ENCODE data around the gene GPR141.

The GPR141 gene

GRCh38 chr7:37732253-37732652 is 48.7 kb downstream of the GPR141 start:
- peak; percentile 39 to 51 for DNase-seq
- no peak for TF ChIP-seq POLR2A (IDR thresholded peaks at IDR 0.05; ENCODE audit: low read length)
- TF ChIP-seq GATA1 (IDR thresholded peaks at IDR 0.05; ENCODE audit: low read depth, low read length), result no peak

DNA sequence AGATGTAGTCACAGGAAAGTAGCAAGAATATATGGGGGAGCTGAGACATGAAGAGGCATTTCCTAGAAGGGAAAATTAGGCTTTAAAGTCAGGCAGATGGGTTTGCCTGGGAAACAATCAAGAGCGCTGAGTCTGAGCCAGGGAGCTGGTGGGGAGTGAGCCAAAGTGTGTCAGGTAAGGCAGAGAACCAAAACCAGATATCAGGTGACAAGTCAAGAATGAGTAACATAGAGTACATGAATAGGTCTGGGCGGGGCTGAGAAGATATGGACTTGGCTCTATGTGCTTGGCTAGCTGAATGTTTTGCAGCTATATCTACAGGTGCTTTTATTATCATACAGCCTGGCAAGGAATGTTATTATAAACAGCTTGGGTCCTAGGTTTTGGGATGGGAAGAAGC is 49.3 kb downstream of the GPR141 start:
- DNase-seq, result no peak
- no peak for TF ChIP-seq POLR2A (IDR thresholded peaks at IDR 0.05; ENCODE audit: low read length)
- no peak for TF ChIP-seq GATA1 (IDR thresholded peaks at IDR 0.05; ENCODE audit: low read depth, low read length)

- TF ChIP-seq POLR2A (IDR thresholded peaks at IDR 0.05; ENCODE audit: low read length) (no peak), GATA1 (IDR thresholded peaks at IDR 0.05; ENCODE audit: low read depth, low read length) (no peak)
These were observed 51.6 kb downstream of the GPR141 start for GRCh38 chr7:37735196-37735595.

DNA sequence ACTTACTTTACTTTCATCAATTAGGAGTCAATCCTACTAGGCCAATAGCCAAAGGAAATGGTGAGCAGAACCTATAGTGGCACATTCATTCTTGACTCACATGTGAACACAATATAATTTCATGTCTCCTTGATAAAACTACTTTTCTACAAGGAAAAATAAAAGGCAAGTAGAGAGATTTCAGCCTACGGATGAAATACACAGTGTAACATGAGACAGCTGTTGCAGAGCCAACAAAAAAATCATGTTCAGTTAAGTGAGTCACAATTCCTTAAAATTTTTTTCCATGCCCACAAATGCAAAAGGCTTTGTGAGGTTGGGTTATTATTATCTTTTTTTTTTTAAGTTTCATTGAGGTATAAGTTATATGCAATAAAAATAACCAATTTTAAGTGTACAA is 54.8 kb downstream of the GPR141 start:
- TF ChIP-seq GATA1 (IDR thresholded peaks at IDR 0.05; ENCODE audit: low read depth, low read length) (no peak), POLR2A (IDR thresholded peaks at IDR 0.05; ENCODE audit: low read length) (no peak)
- no peak for DNase-seq

More at GRCh38 chr7:37735196-37735595, 51.6 kb downstream of the GPR141 start:
- DNase-seq, result no peak

GRCh38 chr7:37740398-37740797 is 56.8 kb downstream of the GPR141 start:
- no peak for DNase-seq
- TF ChIP-seq POLR2A (IDR thresholded peaks at IDR 0.05; ENCODE audit: low read length) (no peak), GATA1 (IDR thresholded peaks at IDR 0.05; ENCODE audit: low read depth, low read length) (no peak)

DNA sequence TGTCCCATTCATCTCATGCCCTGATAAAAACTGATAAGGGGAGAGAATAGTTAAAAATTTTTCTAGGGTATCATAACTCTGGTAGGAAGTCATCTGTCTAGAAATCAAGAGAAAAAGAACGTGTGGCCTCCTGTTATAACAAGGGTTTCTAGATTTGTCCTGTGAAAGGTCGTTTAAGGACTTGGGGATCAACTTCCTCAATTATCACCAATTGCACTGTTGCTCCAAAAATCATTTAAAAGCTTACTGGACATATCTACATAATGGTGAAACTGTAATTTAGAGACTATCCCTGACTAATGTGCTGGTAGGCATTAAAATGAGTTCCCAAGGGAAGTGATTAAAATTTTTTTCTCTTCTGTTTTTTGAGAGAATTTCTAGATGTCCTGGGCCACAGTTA is 58.2 kb downstream of the GPR141 start:
- no peak for DNase-seq
- no peak for TF ChIP-seq GATA1 (IDR thresholded peaks at IDR 0.05; ENCODE audit: low read depth, low read length)

- no peak for TF ChIP-seq POLR2A (IDR thresholded peaks at IDR 0.05; ENCODE audit: low read length)
- no peak for TF ChIP-seq GATA1 (IDR thresholded peaks at IDR 0.05; ENCODE audit: low read depth, low read length)
- no peak for DNase-seq
These were observed 67.5 kb downstream of the GPR141 start for GRCh38 chr7:37751096-37751495.

- DNase-seq, result no peak
- no peak for TF ChIP-seq GATA1 (IDR thresholded peaks at IDR 0.05; ENCODE audit: low read depth, low read length)
- TF ChIP-seq POLR2A (IDR thresholded peaks at IDR 0.05; ENCODE audit: low read length), result no peak
These were observed 70.0 kb downstream of the GPR141 start for GRCh38 chr7:37753398-37754050.

DNA sequence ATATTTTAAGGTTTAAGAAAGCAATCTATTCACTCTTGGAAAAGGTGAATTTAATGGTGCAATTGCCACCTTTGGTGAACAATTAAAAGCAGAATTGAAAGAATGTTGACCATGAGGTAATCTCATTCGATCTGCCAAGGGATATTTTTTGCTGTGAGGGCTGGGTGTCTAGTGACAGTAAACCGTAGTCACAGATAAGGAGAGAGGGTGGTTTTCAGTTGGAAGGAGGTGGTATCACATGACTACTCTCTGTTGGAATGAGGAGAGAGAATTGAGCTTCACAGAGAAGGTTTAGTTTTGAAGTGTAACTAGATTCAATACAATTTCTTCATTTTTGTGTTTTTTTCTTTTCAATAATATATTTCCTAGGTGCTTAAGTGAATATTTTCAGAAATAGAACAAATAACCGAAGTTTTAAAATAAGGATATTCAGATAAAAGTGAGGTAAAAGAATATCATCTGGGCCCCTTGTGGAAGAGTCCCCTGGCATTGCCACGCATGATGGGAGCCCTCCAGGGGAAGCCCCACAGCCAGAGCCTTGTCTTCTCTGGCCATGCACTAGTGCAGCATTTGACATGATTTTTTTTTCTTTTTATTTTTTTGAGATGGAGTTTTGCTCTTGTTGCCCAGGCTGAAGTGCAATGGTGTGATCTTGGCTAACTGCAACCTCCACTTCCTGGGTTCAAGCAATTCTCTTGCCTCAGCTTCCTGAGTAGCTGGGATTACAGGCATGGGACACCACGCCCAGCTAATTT is 73.4 kb downstream of the GPR141 start:
- DNase-seq, result peak; percentile 35 to 60
- TF ChIP-seq POLR2A (IDR thresholded peaks at IDR 0.05; ENCODE audit: low read length) (no peak), GATA1 (IDR thresholded peaks at IDR 0.05; ENCODE audit: low read depth, low read length) (no peak)

GRCh38 chr7:37757563-37757962 is 74.0 kb downstream of the GPR141 start:
- TF ChIP-seq POLR2A (IDR thresholded peaks at IDR 0.05; ENCODE audit: low read length), result no peak
- no peak for DNase-seq

GRCh38 chr7:37758501-37759045 is 75.0 kb downstream of the GPR141 start:
- DNase-seq, result no peak
- TF ChIP-seq GATA1 (IDR thresholded peaks at IDR 0.05; ENCODE audit: low read depth, low read length) (no peak), POLR2A (IDR thresholded peaks at IDR 0.05; ENCODE audit: low read length) (no peak)

DNA sequence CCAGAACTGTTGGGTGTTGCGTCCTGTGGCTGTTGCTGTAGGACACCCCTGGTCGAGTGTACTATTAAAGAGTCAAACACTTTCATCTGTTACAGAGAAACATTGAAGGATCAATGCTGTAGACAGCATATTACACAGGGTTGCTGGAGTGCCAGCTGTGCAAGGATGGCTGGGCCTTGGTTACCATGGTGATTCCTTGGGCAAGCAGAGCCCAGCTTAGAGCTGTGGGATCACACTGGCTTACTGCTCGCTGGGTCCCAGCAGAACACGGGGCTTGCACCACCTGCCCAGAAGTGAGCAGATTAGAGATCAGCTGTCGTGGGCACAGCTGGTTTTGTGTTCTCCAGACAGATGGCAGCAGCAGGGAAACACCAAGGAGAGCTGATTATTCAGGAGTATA is 76.0 kb downstream of the GPR141 start:
- DNase-seq, result no peak
- TF ChIP-seq POLR2A (IDR thresholded peaks at IDR 0.05; ENCODE audit: low read length) (no peak), GATA1 (IDR thresholded peaks at IDR 0.05; ENCODE audit: low read depth, low read length) (no peak)

DNA sequence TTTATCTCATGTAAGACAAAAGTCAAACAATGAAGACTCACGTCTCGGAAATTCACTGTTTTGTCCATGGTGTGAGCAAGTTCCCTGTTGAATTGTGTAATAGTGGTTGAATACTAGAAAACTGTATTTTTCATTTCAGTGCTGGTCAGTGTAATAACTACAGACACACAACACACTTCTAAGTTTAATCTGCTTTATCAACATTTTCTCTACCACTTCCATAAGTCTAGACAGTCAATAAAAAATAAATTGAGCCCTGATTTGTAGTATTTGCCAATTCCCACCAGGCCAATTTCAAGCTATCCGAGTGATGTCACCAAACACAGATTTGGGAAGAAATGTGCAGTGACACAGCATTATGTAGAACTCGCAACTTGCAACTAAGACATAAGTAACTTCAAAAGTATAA is 81.9 kb downstream of the GPR141 start:
- no peak for DNase-seq
- TF ChIP-seq POLR2A (IDR thresholded peaks at IDR 0.05; ENCODE audit: low read length) (no peak), GATA1 (IDR thresholded peaks at IDR 0.05; ENCODE audit: low read depth, low read length) (no peak)

DNA sequence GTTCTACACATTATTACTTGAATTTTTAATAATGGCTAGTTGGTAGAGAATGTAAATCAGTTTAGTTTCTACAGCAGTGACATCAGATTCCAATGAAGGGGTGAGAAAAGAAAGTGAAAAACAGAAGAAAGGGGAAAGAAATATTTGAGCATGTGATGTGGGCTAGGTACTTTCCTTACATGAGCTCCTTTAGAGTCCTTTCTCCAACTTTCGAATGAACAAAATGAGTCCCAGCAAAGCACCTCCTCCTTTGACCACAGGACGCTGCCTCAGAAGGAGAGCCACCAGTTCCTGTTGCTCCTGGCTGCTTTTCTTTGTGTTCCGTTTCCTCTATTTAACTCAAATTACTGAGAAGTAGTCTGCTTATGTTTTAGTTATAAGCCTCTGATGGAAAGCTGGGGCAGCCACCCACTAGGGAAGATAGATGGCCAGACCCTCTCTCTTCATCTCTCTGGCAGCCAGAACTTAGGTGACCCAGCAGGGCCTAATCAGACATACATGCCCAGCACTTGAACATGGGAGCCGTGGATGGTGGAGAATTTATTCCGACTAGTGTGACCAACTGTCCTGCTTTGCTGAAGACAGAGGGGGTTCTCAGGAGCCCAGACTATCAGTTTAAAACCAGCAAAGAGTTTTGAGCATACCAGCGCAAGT is 82.4 kb downstream of the GPR141 start:
- no peak for TF ChIP-seq POLR2A (IDR thresholded peaks at IDR 0.05; ENCODE audit: low read length)
- no peak for TF ChIP-seq GATA1 (IDR thresholded peaks at IDR 0.05; ENCODE audit: low read depth, low read length)
- no peak for DNase-seq

Data from erythroblast (primary cell).